Neural crest cell (in vitro differentiated cells): ENCODE results near the gene LRP3. TPM values are rescaled to one million over a fixed set of nuclear protein-coding genes. Genes with fewer than 3 reads are reported as not detected.

Experiments
- DNase-seq: peaks from one replicate; pipeline ENCODE4 v3.0.0; 2021; ENCODE audit warnings: low read depth, mixed read lengths, low spot score
- H3K27ac Mint-ChIP-seq: one replicate; pipeline ENCODE4 v1.8.0; 2021; ENCODE audit warnings: mild to moderate bottlenecking, mixed read lengths; ENCODE audit not compliant: unreplicated experiment
- H3K27me3 Mint-ChIP-seq: 2 replicates; pipeline ENCODE4 v1.8.0; 2021; ENCODE audit warnings: low read depth, mild to moderate bottlenecking, mixed read lengths
- H3K36me3 Mint-ChIP-seq: 2 replicates; pipeline ENCODE4 v1.8.0; 2021; ENCODE audit warnings: low read depth, mild to moderate bottlenecking, mixed read lengths
- H3K4me1 Mint-ChIP-seq: 2 replicates; pipeline ENCODE4 v1.8.0; 2021; ENCODE audit warnings: mixed read lengths
- H3K4me3 Mint-ChIP-seq: one replicate; pipeline ENCODE4 v1.8.0; 2021; ENCODE audit warnings: mild to moderate bottlenecking, mixed read lengths
- H3K9me3 Mint-ChIP-seq: 2 replicates; pipeline ENCODE4 v1.8.0; 2021; ENCODE audit warnings: mixed read lengths
- CTCF ChIP-seq: fragments of 200-600 bp; sonication (generic); conservative IDR thresholded peaks from 2 replicates; pipeline ENCODE4 v1.5.0; 2021; ENCODE audit warnings: antibody characterized with exemption, mild to moderate bottlenecking
- total RNA-seq: library from RNA; stranded (reverse); gene quantifications from 2 replicates; pipeline ENCODE4 v1.2.1, GENCODE V29; 2021

The LRP3 gene
- total RNA-seq, 1 donor from 2014 or later = 85.6 TPM

DNA sequence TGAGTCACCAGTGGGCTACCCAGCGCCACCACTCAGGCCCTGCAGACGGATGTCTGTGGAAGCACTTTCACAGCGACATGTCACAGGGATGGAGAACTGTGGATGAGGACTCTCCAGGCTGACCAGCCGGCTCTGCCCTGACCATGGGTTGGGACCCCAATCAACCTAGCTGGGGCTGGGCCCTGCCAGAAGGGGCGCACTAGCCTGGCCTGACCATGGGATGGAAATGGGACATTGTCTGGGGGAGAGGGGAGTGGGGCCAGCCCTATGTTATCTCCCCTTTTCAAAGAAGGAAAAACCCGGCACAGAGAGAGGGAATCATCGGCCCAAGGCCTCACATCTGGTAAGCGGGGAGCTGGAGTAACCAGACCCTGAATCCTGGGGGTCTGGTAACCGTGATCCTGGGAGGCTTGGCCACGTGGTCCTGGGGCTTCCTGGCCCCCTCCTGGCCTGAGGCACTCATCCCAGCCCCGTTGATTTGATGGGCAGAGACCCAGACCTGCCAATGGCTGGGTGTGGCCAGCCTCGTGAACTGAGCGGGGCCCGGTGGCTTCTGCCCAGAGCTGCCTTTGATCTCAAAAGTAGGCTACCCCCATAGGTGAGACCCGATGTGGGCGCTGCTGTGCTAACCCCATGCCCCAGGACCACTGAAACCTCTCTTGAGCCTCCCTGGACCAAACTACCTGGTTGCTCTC, 42.7 kb downstream of the LRP3 start:
- Mint-ChIP-seq H3K36me3 (no peaks in the 10 kb centered on the region), H3K9me3 (no peaks in the 10 kb centered on the region), H3K27ac (no peak overlapping the region), H3K4me3 (no peak overlapping the region), H3K27me3 (peaks cover 5% of the 10 kb centered on the region), H3K4me1 (no peaks in the 10 kb centered on the region)
- TF ChIP-seq CTCF = no peak
- no peak for DNase-seq

- no peak for DNase-seq
- Mint-ChIP-seq H3K4me3 (no peak overlapping the region), H3K27me3 (peaks cover 5% of the 10 kb centered on the region), H3K4me1 (no peaks in the 10 kb centered on the region), H3K9me3 (no peaks in the 10 kb centered on the region), H3K36me3 (no peaks in the 10 kb centered on the region), H3K27ac (no peak overlapping the region)
- TF ChIP-seq CTCF = no peak
Observed at GRCh38 chr19:33238481-33239149, 44.5 kb downstream of the LRP3 start.

- TF ChIP-seq CTCF = no peak
- Mint-ChIP-seq H3K27me3 (peaks cover 5% of the 10 kb centered on the region), H3K27ac (no peak overlapping the region), H3K4me3 (no peak overlapping the region), H3K9me3 (no peaks in the 10 kb centered on the region), H3K4me1 (no peaks in the 10 kb centered on the region), H3K36me3 (no peaks in the 10 kb centered on the region)
- no peak for DNase-seq
Observed at GRCh38 chr19:33239223-33239975, 45.3 kb downstream of the LRP3 start.

GRCh38 chr19:33240181-33240771, 46.1 kb downstream of the LRP3 start:
- Mint-ChIP-seq H3K27me3 (peaks cover 5% of the 10 kb centered on the region), H3K36me3 (no peaks in the 10 kb centered on the region), H3K4me1 (no peaks in the 10 kb centered on the region), H3K4me3 (no peak overlapping the region), H3K27ac (no peak overlapping the region), H3K9me3 (no peaks in the 10 kb centered on the region)
- TF ChIP-seq CTCF = no peak
- DNase-seq = no peak

- Mint-ChIP-seq H3K27ac (no peak overlapping the region), H3K27me3 (peaks cover 3% of the 10 kb centered on the region), H3K4me1 (no peaks in the 10 kb centered on the region), H3K9me3 (no peaks in the 10 kb centered on the region), H3K4me3 (no peak overlapping the region), H3K36me3 (no peaks in the 10 kb centered on the region)
- DNase-seq = no peak
- no peak for TF ChIP-seq CTCF
Observed at GRCh38 chr19:33241091-33241529, 47.0 kb downstream of the LRP3 start.
